GM12801 (cell line): Measurements from ENCODE around the gene ZNF775.

Experiments used
- CTCF ChIP-seq: IDR thresholded peaks from one replicate; pipeline ENCODE4 v1.5.1; 2011; ENCODE audit warnings: control low read depth; ENCODE audit not compliant: insufficient read length; ENCODE audit errors: extremely low read depth

Gene ZNF775

GRCh38 chr7:150378853-150379440 is at the start of gene ZNF775:
Gene ZNF775, plus strand, starts transcription at chr7:150379330. Its CDS starts 9,141 bp downstream, at chr7:150388471.
- TF ChIP-seq CTCF: no peak

- TF ChIP-seq CTCF: no peak
These were observed 49.6 kb upstream of the ZNF775 start for GRCh38 chr7:150329331-150330120.

GRCh38 chr7:150330211-150330885 is 48.8 kb upstream of the ZNF775 start:
- TF ChIP-seq CTCF: no peak

GRCh38 chr7:150332852-150333635 is 46.1 kb upstream of the ZNF775 start:
- no peak for TF ChIP-seq CTCF

GRCh38 chr7:150333659-150334058 is 45.5 kb upstream of the ZNF775 start:
- TF ChIP-seq CTCF: no peak

GRCh38 chr7:150334108-150334507 is 45.0 kb upstream of the ZNF775 start:
- TF ChIP-seq CTCF: no peak
